Gastroesophageal sphincter (tissue), 3 donors: ENCODE measurements around the gene NAALADL2.
"Not testable (repeated sequence)": the region's sequence is repeated elsewhere in the genome, so short reads cannot be mapped to it uniquely, and the experiment has no call there.

Experiments used
- EP300 ChIP-seq: sonication (generic); formaldehyde crosslinking; IDR thresholded peaks from one replicate; pipeline ENCODE4 v1.6.1; 2017; ENCODE audit warnings: antibody characterized with exemption, mild to moderate bottlenecking
- TF ChIP-seq, protein P1 (sequence below), 4 experiments: fragments of 200-600 bp in 2 of 4; fragments of 450-650 bp in 2 of 4; sonication (generic) in 1 of 4; IDR thresholded peaks; one replicate each; pipeline ENCODE4 v1.5.1; 2017 to 2019; ENCODE audit warnings: antibody characterized with exemption in 4 of 4, mild to moderate bottlenecking in 2 of 4, moderate library complexity in 2 of 4

GRCh38 chr3:175787109-175787508 lies 928.0 kb downstream of the NAALADL2 start:
- not testable (repeated sequence) for TF ChIP-seq EP300
- TF ChIP-seq, protein P1, sequence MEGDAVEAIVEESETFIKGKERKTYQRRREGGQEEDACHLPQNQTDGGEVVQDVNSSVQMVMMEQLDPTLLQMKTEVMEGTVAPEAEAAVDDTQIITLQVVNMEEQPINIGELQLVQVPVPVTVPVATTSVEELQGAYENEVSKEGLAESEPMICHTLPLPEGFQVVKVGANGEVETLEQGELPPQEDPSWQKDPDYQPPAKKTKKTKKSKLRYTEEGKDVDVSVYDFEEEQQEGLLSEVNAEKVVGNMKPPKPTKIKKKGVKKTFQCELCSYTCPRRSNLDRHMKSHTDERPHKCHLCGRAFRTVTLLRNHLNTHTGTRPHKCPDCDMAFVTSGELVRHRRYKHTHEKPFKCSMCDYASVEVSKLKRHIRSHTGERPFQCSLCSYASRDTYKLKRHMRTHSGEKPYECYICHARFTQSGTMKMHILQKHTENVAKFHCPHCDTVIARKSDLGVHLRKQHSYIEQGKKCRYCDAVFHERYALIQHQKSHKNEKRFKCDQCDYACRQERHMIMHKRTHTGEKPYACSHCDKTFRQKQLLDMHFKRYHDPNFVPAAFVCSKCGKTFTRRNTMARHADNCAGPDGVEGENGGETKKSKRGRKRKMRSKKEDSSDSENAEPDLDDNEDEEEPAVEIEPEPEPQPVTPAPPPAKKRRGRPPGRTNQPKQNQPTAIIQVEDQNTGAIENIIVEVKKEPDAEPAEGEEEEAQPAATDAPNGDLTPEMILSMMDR (IDR thresholded peaks at IDR 0.05): not testable (repeated sequence)
